Nephron progenitor cell (in vitro differentiated cells): ENCODE results near the gene PHF21B.

Experiments
- DNase-seq: peaks from one replicate; pipeline ENCODE4 v3.0.0; 2021
- H3K27ac Mint-ChIP-seq: 2 replicates; pipeline ENCODE4 v1.8.0; 2021; ENCODE audit warnings: mild to moderate bottlenecking, moderate library complexity, mixed read lengths
- H3K27me3 Mint-ChIP-seq: 2 replicates; pipeline ENCODE4 v1.8.0; 2021; ENCODE audit warnings: mild to moderate bottlenecking, low read depth, mixed read lengths; ENCODE audit not compliant: poor library complexity
- H3K36me3 Mint-ChIP-seq: 2 replicates; pipeline ENCODE4 v1.8.0; 2021; ENCODE audit warnings: low read depth, mixed read lengths
- H3K4me1 Mint-ChIP-seq: 2 replicates; pipeline ENCODE4 v1.8.0; 2021; ENCODE audit warnings: mixed read lengths
- H3K4me3 Mint-ChIP-seq: 2 replicates; pipeline ENCODE4 v1.8.0; 2021; ENCODE audit warnings: mild to moderate bottlenecking, moderate library complexity, mixed read lengths
- H3K9me3 Mint-ChIP-seq: 2 replicates; pipeline ENCODE4 v1.8.0; 2021; ENCODE audit warnings: mild to moderate bottlenecking, moderate library complexity, mixed read lengths
- TF ChIP-seq, protein P1 (sequence below): fragments of 200-600 bp; sonication (generic); IDR thresholded peaks from 2 replicates; pipeline ENCODE4 v1.5.0; 2021; ENCODE audit warnings: antibody characterized with exemption

The PHF21B gene

DNA sequence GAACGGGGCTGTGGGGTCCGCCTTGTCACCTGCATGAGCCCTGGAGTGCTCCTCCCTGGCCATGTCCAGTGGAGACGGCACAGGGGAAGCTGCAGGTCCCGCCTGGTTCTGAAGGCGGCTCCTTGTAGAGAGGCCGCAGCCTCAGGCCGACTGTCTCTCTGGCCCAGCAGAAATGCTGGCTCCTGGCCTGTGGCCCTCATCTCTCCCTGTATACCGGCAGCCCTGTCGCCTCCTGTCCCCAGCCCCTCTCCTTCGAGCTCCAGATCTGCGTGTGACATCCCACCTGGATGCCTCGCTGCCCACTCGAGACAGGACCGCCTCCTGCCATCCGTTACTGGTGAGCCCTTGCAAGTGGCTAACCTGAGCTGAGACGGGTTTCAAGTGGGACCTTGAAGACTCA, 73.6 kb downstream of the PHF21B start:
- Mint-ChIP-seq H3K4me3 (no peak overlapping the region), H3K27me3 (no peaks in the 10 kb centered on the region), H3K36me3 (peaks cover 11% of the 10 kb centered on the region), H3K9me3 (no peaks in the 10 kb centered on the region), H3K4me1 (peaks cover 46% of the 10 kb centered on the region), H3K27ac (no peak overlapping the region)
- TF ChIP-seq, protein P1, sequence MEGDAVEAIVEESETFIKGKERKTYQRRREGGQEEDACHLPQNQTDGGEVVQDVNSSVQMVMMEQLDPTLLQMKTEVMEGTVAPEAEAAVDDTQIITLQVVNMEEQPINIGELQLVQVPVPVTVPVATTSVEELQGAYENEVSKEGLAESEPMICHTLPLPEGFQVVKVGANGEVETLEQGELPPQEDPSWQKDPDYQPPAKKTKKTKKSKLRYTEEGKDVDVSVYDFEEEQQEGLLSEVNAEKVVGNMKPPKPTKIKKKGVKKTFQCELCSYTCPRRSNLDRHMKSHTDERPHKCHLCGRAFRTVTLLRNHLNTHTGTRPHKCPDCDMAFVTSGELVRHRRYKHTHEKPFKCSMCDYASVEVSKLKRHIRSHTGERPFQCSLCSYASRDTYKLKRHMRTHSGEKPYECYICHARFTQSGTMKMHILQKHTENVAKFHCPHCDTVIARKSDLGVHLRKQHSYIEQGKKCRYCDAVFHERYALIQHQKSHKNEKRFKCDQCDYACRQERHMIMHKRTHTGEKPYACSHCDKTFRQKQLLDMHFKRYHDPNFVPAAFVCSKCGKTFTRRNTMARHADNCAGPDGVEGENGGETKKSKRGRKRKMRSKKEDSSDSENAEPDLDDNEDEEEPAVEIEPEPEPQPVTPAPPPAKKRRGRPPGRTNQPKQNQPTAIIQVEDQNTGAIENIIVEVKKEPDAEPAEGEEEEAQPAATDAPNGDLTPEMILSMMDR = no peak
- no peak for DNase-seq

DNA sequence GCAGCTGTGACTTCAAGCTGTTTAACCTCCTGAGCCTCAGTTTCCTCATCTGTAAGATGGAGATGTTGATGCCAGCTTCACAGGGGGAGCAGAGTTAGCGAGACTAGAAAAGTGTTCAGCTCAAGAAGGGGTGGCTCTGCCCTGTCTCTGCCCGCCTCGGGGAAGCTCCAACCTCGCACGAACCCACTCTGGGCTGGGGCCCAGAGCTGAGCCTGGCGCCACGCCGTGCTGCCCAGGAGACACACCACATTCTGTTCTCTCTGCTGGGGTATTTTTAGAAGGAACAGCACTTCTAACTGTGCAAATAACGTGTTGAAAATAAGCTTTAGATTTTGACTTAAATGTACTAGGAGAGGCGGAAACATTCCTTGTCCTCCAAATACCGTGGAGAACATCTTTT, 74.1 kb downstream of the PHF21B start:
- Mint-ChIP-seq H3K4me3 (no peak overlapping the region), H3K4me1 (peaks cover 46% of the 10 kb centered on the region), H3K9me3 (no peaks in the 10 kb centered on the region), H3K27ac (no peak overlapping the region), H3K27me3 (no peaks in the 10 kb centered on the region), H3K36me3 (peaks cover 11% of the 10 kb centered on the region)
- no peak for DNase-seq
- TF ChIP-seq, protein P1 = no peak

DNA sequence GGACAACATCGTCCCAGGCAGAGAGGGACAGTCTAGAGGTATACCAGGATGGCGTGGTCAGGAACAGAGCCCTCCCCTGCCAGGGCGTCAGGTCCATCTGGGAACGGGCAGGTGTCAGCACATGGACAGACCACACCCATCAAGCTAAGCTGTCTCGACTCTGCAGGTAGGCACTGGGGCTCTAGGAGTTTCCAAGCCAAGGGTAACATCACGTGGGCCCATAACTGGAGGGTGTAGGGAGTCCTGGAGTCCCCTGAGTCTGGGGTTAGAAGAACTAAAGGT, 75.4 kb downstream of the PHF21B start:
- no peak overlapping the region for H3K27ac Mint-ChIP-seq
- no peaks in the 10 kb centered on the region for H3K27me3 Mint-ChIP-seq
- H3K9me3 Mint-ChIP-seq = no peaks in the 10 kb centered on the region
- peaks cover 50% of the 10 kb centered on the region for H3K4me1 Mint-ChIP-seq
- no peak overlapping the region for H3K4me3 Mint-ChIP-seq
- no peak for DNase-seq
- peaks cover 11% of the 10 kb centered on the region for H3K36me3 Mint-ChIP-seq
- TF ChIP-seq, protein P1 = no peak

DNA sequence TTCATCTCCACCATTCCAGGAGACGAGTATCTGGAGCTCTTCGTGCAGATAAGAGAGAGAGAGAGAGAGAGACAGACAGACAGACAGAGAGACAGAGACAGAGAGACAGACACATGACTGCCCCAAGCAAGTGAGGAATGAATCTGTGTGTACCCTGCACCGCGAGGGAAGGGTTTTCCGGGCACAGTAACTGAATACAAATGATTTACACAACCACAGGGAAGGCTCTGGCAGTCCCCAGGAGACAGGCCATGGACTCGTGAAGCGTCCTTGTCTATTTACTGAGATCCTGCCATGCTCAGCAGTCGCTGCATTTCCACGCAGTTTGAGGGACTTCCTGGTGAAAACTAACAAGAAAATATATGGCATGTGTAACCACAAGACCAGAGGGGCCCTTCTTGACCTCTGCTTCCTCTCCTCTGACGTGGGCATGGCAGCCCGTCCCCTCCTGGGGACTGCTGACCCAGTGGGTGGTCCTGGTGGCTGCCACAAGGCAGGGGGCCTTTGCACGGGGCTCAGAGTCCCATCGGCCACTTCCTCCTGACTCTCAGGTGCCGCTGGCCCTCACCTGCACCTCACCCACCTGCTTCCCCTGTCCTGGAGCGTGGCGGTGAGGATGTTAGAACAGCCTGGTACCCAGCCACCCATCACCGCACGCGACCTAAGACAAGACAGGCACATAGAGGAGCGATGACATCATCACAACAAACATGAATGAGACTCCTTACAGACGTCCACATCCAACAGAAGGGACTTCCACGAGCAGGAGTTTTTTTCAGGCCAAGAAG, 75.9 kb downstream of the PHF21B start:
- Mint-ChIP-seq H3K9me3 (no peaks in the 10 kb centered on the region), H3K4me3 (peak overlapping the region; percentile 2), H3K36me3 (peaks cover 11% of the 10 kb centered on the region), H3K27me3 (no peaks in the 10 kb centered on the region), H3K4me1 (peaks cover 56% of the 10 kb centered on the region), H3K27ac (peak overlapping the region; percentile 57)
- TF ChIP-seq, protein P1 = no peak
- peak; percentile 30 for DNase-seq

DNA sequence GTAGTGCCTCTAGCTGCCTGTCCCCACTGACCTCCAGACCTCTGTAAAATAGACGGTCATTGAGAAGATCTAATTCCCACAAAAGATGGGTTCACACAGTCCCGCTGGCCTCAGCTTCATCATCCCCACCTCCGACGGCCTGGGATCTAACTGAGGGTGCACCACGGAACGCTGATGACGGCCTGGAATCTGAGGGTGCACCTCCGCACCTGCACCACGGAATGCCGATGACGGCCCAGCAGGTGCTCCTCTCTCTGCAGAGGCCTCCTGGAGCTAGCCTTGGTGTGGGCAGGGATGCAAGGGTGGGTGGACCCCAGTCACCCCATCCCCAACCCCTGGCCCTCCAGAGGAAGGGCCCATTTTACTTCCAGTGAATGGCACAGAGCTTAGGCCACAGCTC, 77.3 kb downstream of the PHF21B start:
- no peaks in the 10 kb centered on the region for H3K27me3 Mint-ChIP-seq
- peaks cover 69% of the 10 kb centered on the region for H3K4me1 Mint-ChIP-seq
- peaks cover 11% of the 10 kb centered on the region for H3K36me3 Mint-ChIP-seq
- DNase-seq = no peak
- TF ChIP-seq, protein P1 = no peak
- H3K4me3 Mint-ChIP-seq = no peak overlapping the region
- H3K9me3 Mint-ChIP-seq = no peaks in the 10 kb centered on the region
- H3K27ac Mint-ChIP-seq = peak overlapping the region; percentile 86

DNA sequence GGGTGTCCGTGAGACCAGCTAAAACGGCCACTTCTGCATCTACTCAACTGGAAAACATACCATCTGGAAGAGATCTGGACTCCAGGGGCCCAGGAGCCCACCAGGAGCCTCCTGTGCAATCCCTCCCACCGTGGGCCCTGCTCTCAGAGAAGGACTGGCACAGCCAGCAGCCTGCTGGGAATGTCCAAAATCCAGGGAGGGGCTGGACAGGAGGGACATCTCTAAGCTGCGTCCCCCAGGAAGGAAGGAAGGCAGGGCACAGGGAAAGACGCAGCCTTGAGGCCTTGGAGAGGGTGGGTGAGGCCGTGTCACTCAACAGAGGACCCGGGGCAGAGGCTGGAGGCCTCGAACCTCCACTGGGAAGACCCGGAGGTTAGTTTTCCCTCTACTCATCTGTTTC, 78.0 kb downstream of the PHF21B start:
- Mint-ChIP-seq H3K4me1 (peaks cover 77% of the 10 kb centered on the region), H3K27me3 (no peaks in the 10 kb centered on the region), H3K36me3 (peaks cover 13% of the 10 kb centered on the region), H3K9me3 (no peaks in the 10 kb centered on the region), H3K4me3 (no peak overlapping the region), H3K27ac (peak overlapping the region; percentile 25)
- no peak for DNase-seq
- TF ChIP-seq, protein P1 = no peak
